ENCODE results near the gene TSPEAR.

- TF ChIP-seq CTCF (IDR thresholded peaks at IDR 0.05) = no peak
- TF ChIP-seq POLR2A (IDR thresholded peaks at IDR 0.05) = no peak
Measured at GRCh38 chr21:44579056-44579832, 132.1 kb downstream of the TSPEAR start.
